ENCODE data around the gene CSMD2.
"Not testable (repeated sequence)": the region's sequence is repeated elsewhere in the genome, so short reads cannot be mapped to it uniquely, and the experiment has no call there.

The CSMD2 gene

DNA sequence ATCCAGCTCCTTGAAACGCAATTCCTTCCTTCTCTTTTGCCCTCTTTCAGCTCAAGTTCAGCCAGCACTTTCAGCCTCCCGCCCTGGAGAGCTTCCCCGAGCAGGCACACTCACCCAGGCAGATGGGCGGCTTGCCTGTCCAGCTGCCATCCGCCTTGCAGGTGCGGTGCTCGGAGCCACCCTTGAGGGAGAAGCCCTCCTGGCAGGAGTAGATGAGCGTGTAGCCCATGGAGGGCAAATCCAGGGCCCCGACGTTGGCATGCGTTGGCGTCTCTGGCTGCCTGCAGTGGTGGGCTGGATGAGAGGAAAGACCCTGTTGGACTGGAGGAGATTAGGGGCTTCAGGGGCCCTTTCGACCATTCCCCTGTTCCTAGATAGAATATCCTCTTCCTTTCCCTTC, 632.1 kb downstream of the CSMD2 start:
- no peak for DNase-seq (ENCODE audit: low read depth)

DNA sequence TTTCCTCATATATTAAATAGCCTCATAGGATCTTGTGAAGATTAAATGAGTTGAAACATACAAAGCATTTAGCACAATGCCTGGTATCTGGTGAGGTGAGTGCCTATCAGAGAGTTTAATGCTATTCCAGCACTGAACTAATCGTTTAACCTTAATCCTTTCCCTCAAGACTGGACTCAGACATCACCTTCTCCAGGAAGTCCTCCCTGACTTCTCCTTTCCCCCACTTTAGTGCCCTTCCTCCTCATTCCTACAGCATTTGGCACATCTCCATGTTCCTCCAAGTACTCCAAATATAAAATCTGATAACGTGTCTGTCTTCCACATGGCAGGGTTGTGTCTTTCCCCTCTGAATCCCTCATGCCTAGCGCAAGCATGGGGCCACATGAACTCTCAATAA, 632.8 kb downstream of the CSMD2 start:
- DNase-seq (ENCODE audit: low read depth) = no peak

DNA sequence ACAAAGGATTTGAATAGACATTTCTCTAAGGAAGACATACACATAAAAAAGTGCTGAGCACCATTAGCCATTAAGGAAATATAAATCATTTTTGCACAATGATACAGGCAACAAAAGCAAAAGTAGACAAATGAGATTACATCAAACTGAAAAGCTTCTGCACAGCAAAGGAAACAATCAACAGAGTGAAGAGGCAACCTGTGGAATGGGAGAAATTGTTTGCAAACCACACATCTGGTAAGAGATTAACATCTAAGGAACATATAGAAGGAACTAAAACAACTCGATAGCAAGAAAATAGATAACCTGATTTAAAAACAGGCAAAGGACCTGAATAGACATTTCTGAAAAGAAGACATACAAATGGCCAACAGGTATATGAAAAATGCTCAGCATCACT, 635.1 kb downstream of the CSMD2 start:
- DNase-seq (ENCODE audit: low read depth) = no peak

DNA sequence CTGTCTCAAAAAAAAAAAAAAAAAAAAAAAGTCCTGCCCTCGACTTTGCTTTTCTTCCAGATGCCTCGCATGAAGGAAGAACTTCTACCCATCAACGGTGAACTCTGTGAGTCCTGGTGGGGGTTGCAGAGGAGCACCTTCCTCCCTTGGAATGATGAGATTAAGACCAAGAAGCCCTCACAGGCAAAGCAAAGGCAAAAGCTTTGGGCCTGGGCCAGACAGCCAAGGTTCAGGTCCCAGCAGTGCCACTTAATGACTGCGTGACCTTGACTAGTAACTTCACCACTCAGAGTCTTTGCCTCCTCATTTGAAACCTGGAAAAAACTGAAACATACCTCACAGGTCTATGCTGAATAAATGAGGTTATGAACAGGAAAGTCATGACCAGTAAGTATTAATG, 637.1 kb downstream of the CSMD2 start:
- no peak for DNase-seq (ENCODE audit: low read depth)

DNA sequence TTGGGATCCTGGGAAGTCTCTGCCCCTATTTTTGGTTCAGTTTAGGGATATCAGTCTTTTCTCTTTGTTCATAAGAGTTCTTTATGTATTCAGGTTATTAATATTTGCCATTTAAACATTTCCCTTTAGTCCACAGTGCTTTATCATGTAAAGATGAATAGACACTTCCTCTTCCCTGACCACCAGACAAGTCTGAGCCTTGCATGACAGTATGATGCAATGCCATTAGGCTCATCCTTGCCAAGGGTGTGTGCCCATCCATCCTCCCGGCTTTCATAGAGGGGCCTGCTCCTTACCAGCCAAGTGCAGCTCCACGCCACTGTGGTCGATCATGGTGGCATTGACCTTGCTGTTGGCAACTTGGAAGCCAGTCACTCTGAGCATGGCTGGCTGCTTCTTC, 640.4 kb downstream of the CSMD2 start:
- no peak for DNase-seq (ENCODE audit: low read depth)

DNA sequence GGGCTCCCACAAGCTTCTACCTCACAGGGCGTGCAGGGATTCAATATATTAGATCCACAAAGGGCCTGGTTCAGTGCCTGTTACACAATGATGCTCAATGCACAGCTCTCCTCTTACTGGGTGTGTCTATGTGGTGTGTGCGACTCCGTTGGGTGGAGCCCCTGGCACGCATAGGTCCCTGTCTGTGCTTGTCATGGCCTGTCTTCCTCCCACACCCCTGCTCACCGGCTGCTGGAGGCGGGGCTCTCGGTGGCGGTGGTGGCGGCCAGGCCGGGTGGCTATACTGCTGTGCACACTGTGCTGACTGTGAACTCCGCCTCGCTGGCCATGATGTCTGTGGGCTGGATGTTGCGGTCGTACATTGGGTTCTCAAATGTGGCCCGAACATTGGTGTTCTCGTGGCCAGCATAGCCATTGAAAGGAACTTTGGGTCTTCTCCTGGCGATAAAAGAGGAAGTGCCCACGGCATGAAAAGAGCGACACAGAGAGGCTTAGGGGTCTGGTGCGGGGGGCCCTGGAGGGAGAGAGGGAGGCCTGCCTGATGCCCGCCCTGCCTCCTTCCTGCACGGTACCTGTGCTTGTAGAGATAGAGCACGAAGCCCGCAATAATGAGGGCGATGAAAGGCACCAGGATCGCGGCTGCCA, 645.7 kb downstream of the CSMD2 start:
- DNase-seq (ENCODE audit: low read depth) = no peak

DNA sequence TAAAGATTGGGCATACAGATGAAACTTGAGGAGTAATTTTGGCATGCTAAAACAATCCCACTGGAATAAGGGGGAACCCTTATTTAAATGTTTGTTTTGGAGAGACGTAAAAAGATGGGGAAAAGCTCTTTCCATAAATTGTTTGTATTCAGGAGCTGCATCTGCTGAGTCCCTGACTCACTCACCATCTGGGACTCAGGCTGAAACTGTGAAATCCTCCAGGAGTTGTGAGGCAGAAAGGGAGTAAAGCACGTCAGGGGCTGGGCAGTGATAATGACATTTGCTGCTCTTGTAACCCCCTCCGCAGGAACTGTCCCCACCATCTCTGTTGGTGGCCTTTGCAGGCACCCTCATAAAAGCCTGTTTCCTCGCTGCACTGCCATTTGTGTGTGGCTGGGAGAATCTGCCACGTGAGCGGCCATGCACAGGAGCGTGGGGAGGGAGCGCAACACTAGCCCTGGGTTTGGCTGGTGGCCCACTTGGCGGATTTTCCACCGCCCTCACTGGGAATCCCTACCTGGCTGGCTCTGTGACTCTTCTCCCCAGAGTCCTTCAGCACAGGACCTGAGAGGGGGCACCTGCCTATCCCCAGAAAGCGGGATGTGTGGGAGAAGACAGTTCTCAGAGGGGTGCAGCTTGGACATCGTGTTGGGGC, 647.3 kb downstream of the CSMD2 start:
- no peak for DNase-seq (ENCODE audit: low read depth)

DNA sequence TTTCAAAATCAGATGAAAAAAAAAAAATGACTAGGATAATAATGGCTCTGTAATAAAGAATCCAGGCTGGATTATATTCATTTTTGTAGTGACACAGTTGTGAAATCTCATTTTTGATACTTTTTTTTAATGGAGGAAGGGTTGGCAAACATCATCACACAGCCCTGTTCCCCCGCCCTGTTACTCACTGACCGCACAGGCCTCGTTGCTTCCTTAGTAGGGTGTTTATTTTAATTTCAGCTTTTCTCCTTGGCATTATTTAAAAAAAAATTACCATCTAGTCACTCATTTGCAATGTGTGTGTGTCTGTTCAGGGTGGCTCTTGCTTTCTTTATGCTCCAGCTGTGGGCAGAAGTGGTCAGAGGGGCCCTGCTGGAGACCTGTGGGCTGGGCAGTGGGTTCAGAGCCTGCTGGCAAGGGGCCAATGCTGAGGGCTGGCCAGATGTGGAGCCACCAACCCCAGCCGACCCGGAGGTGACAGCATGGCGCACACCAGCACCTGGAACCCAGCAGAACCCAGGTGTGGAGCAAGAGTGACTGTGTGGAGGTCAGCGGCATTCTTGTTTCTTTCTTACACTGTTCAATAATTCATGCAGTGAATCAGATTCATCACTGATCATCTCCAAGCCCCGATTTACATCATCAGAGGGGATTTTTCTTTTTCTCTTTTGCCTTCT, 648.0 kb downstream of the CSMD2 start:
- DNase-seq (ENCODE audit: low read depth) = no peak

DNA sequence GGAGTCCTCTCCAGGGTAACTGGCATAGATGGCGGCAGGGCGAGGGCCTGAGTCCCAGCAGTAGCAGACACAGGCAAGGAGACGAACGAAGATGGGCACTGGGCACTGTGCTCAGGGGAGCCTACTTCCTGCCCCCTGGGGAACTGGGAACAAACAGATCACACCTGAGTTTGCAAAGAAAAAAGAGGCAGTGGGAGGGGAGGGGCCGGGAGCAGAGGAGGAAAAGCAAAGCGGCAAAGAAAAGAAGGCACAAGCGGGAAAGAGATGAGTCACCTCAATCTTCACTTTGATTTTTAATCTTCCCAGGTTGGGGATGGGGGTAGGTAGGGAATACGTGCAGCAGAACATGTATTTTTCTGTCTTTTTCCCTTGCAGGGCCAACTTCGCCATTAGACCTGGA, 648.6 kb downstream of the CSMD2 start:
- no peak for DNase-seq (ENCODE audit: low read depth)

DNA sequence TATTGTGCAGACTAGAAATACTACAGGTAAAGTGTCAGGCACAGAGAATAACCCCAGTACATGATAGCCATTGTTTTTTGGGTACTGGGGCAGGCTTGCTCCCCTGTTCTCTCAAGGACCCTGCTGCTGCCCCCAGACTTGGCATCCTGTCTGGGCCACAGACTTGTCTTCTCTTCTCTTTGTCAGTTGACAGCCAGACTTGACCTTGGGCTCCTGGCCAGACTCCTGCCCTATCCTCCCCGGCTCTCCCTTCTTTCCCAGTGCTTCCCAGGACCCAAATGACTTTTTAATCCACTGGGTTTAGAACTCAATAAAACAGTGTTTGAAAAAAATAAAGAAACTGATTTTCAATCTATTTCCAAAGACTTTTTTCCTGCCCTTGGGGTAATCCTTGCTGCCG, 649.4 kb downstream of the CSMD2 start:
- DNase-seq (ENCODE audit: low read depth) = no peak

DNA sequence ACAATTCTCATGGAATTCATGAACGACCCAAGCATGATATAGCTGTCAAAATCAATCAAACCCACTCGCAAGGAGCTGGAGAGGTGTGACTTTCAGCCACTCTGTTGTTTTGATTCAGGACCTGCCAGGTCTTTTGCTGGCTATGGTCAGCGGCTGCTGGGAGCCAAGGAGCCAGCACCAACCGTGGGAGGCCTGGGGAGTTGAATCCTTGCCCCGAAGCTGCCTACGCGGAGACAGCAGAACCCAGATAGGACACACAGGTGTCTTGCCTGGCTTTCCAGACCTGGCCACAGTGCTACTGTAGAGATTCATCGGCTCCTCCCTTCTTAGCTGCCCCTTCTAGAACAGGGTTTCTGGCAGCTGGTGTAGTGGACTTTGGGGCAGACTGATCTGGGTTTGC, 649.9 kb downstream of the CSMD2 start:
- no peak for DNase-seq (ENCODE audit: low read depth)

DNA sequence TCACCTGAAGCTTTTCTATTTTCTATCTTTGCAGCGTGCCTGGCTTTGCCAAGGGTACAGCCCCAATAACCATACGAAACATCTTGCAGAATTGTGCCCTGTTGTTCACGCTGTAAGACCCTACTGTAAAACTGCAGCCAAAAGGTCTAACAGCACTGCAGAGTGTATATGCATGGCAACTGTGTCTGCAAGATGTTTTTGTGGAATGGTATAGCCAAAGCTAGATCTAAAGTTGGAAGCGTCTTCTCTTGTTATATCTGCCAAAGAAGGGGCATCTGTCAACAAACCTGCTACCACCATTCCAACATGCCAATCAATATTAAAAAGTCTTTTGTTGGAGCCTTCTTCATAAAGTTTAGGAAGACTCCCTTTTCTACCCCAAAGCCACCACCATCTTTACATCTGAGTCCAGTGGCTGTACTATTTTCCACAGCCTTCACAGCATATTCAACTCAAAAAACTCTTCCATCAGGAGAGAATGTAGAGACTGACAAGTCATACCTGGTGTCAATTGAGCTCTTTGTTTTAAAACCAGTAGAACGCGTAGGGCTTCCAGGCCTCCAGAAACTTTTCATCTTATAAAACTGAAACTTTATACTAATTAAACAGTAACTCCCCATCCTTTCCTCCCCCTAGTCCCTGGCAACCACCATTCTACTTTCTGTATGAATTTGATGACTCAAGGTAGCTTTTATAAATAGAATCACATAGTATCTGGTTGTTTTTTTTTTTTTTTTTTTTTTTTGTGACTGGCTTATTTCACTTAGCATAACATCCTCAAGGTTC, 652.6 kb downstream of the CSMD2 start:
- DNase-seq (ENCODE audit: low read depth) = no peak

DNA sequence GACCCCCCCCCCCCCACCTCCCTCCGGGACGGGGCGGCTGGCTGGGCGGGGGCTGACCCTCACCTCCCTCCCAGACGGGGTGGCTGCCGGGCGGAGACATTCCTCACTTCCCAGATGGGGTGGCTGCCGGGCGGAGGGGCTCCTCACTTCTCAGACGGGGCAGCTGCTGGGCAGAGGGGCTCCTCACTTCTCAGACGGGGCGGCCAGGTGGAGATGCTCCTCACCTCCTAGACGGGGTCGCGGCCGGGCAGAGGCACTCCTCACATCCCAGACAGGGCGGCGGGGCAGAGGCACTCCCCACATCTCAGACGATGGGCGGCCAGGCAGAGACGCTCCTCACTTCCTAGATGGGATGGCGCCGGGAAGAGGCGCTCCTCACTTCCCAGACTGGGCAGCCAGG, 655.8 kb downstream of the CSMD2 start:
- not testable (repeated sequence) for DNase-seq (ENCODE audit: low read depth)

DNA sequence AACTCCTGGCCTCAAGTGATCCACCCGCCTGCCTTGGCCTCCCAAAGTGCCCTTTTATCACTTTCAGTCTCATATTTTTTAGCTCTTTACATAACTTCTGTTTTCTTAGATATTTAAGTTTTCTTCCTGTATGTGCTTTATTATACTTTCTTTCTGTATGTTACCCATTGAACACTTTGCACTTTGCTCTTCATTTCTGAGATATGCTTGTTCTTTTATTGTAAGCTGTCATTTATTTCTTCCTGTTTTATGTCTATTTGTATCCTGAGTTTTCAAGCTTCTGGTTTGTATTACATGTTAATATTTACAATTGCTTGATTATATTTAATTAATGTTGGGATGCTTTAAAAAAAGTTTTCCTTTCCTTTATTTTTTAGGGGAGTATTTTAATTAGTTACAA, 656.9 kb downstream of the CSMD2 start:
- no peak for DNase-seq (ENCODE audit: low read depth)

DNA sequence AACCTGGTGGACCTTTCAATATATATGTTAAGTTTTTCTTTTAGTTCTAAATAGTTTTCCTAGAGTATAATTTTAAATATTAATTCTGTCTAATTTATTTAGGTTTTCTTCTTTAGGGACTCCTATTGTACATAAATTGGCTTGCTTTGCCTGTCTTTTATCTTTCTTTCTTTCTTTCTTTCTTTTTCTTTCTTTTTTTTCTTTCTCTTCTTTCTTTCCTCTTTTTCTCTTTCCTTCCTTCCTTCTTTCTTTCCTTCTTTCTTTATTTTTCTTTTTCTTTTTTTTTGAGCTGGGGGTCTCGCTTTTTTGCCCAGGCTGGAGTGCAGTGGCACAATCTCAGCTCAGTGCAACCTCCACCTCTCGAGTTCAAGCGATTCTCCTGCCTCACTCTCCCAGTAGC, 657.4 kb downstream of the CSMD2 start:
- no peak for DNase-seq (ENCODE audit: low read depth)

DNA sequence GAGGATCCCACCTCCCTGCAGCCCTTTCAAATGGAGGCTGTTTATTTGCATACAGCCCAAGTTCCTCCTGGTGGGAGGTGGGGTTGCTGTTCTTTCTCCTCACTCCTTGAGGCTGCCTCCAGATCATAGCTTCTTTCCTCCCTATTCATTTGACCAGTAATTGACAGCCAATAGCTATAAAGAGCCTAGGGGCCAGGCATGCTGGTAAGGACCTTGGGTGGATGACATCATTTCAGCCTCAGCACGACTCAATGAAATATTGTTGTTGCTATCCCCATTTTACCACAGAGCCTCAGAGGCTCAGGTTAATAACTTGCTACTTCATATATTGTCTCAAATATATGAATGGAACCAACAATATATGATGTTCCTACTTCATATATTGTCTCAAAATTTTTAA, 661.5 kb downstream of the CSMD2 start:
- DNase-seq (ENCODE audit: low read depth) = no peak

DNA sequence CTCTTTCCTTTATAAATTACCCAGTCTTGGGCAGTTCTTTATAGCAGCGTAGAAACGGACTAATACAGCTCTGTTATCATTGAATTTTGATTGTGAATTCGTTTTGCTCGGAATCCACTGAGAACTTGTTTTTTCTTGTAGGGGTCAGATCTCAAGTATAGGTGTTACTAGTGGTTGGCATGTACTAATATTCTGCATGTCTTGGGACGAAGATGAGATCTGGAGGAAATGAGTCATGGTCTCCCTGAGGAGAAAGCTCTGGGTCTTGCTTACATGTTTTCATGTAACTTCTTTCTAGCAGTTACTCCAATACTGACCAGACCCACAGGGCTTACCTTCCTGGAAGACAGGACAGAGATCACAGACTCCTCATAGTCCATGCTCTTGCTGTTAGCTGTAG, 662.3 kb downstream of the CSMD2 start:
- DNase-seq (ENCODE audit: low read depth) = peak; percentile 5

DNA sequence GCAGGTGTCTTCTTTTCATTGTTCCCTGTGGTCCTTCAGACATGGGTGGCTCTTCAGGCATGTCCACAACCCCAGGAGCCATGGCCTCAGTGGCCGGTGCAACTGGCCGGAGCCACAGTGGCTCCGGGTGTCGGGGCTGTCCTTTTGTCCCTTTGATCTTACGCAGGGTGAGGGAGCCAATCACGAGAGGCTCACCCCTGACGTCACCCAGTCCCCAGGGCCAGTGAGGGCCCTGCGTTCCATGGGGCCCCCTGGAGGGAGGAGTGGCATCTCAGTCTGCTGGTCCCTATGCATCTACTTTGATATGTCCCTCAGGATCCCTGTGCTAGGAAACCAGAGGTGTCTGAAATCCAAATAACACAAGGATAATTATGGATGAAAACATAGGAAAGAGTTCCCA, 663.3 kb downstream of the CSMD2 start:
- DNase-seq (ENCODE audit: low read depth) = no peak

DNA sequence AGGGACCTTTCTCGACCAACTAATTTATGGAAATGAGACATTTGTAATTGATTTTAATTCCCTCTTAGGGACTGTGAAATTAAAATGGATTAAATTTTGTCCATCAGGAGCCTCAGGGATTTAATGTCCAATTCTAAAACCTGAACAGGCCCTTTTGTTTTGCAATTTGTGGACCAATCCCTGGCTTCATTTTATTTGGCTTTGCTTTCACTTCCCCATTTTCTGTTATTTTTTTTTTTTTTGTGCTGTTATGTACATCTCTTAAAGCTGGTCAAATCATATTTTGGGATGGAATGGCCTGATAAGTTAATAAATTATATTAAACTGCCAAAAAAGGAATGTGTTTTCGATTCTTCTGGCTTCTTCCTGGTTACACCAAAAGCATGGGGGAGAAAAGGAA, 663.7 kb downstream of the CSMD2 start:
- DNase-seq (ENCODE audit: low read depth) = no peak

DNA sequence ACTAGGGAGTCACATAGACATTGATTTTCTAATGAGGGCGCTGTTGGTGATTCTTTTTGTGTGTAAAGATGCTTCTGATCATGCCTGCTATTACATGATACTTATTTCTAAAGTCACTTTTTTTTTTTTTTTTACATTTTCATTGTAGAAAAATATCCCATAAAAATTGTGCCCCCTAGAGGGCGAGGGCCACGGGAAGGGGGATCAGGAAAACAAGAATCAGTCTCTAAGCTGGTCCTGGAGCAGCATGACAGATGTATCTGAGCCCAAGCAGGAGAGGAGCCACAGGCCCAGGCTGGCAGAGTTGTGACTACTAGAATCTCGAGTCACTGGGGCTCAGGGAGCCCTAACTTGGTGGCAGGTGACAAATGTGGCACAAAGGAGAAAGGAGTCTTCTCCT, 664.5 kb downstream of the CSMD2 start:
- DNase-seq (ENCODE audit: low read depth) = no peak

DNA sequence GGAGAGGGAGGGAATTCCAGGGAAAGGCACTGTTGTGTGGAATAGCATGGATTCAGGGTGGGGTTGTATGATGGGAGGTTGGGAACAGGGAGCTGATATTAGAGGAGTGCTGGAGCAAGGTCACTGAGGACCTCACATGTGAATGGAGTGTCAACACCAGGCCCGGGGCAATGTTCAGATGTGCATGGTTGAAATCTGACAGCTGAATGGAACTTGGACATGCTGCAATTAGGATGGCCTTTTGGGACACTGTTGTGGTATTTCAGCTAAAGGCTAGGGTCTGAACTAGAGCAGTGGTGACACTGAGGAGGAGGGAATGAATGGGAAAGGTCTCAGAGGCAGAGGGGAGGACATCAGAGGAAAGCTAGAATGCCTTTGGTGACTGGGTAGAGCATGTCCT, 667.6 kb downstream of the CSMD2 start:
- DNase-seq (ENCODE audit: low read depth) = no peak

DNA sequence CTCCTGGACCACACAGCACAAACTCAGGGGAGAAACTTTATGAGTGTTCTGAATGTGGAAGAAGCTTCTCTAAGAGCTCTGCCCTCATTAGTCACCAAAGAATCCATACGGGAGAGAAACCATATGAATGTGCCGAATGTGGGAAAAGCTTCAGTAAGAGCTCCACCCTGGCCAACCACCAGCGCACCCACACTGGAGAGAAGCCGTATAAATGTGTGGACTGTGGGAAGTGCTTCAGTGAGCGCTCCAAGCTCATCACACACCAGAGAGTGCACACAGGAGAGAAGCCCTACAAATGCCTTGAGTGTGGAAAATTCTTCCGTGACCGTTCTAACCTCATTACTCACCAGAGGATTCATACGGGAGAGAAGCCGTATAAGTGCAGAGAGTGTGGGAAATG, 670.1 kb downstream of the CSMD2 start:
- no peak for DNase-seq (ENCODE audit: low read depth)

DNA sequence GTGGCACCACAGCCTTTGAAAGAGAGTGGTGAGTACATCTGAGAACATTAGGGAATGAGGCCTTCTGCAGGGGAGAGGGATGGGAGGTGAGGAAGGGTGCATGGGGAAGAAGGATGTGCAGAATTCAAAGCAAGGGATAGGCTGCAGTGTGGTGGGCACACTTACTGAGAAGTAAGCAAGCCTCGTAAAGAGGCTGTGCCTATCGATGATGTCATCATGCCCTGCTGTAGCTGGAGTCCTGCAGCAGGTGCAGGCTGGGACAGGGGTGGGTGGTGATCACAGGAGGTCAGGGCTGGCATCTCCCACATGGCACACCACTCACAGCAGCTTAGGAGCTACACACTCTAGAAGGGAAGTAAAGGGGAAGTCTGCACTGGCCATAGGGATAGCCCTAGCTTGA, 676.4 kb downstream of the CSMD2 start:
- DNase-seq (ENCODE audit: low read depth) = no peak
